ENCODE measurements around the gene TYK2. TPM values are rescaled to one million over a fixed set of nuclear protein-coding genes. Genes with fewer than 3 reads are reported as not detected.

Gene TYK2
- total and polyA plus RNA-seq, 7 donors = 35.6 to 125 (median 47.2) TPM

DNA sequence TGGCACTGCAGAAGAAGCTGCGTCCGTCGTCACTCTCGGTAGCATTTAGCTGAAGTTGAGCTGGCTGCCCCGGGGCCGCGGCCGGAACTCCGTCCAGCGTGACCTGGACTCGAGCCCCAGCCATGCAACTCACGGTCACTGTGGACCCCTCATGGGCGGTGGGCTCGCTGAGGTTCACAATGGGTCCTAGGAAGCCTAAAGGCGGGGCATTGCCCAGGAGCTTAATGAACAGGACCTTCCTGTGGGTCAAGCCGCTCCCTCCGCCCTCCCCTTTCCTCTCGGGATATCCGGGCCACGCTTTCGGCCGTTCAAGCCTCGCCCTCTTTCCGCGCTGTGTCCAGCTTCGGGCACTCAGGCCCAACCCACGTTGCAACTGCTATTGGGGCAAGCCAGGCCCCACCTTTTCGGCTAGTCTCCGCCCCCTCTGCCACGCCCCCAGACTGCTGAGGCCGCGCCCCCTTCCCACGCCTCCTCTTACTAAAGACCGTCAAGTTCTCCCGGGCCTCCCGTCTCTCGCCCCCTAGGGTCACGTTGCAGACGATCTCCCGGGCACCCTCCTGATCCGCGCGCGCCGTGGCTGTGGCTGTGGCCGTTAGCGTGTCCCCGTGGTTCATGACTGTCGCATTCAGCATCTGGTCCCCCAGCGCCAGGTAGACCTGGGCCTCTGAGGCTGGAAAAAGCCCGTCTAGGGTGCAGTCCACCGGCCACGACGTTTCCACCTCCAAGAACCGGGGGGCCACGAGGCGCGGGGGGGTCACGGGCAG, 45.6 kb downstream of the TYK2 start:
- peaks cover 0 to 33% (median 27%) of the 10 kb centered on the region in 4 donors for H3K4me1 ChIP-seq
- no peaks in the 10 kb centered on the region for H3K27me3 ChIP-seq
- intact Hi-C loops (cut with DNase I) = loop anchor here (5.0 to 10.0 kb wide), 2 partner anchors 68 to 140 kb away; partner anchors contain the start of genes CDC37 and DNMT1
- peaks cover 2 to 10% (median 7%) of the 10 kb centered on the region in 4 donors for H3K36me3 ChIP-seq
- 12 to 53% methylated on average over 59 of the region's 59 CpGs for WGBS, 2 donors
- TF ChIP-seq, protein P1, sequence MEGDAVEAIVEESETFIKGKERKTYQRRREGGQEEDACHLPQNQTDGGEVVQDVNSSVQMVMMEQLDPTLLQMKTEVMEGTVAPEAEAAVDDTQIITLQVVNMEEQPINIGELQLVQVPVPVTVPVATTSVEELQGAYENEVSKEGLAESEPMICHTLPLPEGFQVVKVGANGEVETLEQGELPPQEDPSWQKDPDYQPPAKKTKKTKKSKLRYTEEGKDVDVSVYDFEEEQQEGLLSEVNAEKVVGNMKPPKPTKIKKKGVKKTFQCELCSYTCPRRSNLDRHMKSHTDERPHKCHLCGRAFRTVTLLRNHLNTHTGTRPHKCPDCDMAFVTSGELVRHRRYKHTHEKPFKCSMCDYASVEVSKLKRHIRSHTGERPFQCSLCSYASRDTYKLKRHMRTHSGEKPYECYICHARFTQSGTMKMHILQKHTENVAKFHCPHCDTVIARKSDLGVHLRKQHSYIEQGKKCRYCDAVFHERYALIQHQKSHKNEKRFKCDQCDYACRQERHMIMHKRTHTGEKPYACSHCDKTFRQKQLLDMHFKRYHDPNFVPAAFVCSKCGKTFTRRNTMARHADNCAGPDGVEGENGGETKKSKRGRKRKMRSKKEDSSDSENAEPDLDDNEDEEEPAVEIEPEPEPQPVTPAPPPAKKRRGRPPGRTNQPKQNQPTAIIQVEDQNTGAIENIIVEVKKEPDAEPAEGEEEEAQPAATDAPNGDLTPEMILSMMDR (IDR thresholded peaks at IDR 0.05) = no peak
- TF ChIP-seq POLR2A (IDR thresholded peaks at IDR 0.05) = peak; percentile 40 to 71
- TF ChIP-seq POLR2AphosphoS5 (IDR thresholded peaks at IDR 0.05) = peak; percentile 50 to 88 (median 80)
- H3K4me3 ChIP-seq = peak overlapping the region; percentile 59 to 76 (median 68)
- H3K9me3 ChIP-seq = no peaks in the 10 kb centered on the region
- H3K27ac ChIP-seq = peak overlapping the region; percentile 84 to 95 (median 91)
- peak; percentile 98 for DNase-seq

DNA sequence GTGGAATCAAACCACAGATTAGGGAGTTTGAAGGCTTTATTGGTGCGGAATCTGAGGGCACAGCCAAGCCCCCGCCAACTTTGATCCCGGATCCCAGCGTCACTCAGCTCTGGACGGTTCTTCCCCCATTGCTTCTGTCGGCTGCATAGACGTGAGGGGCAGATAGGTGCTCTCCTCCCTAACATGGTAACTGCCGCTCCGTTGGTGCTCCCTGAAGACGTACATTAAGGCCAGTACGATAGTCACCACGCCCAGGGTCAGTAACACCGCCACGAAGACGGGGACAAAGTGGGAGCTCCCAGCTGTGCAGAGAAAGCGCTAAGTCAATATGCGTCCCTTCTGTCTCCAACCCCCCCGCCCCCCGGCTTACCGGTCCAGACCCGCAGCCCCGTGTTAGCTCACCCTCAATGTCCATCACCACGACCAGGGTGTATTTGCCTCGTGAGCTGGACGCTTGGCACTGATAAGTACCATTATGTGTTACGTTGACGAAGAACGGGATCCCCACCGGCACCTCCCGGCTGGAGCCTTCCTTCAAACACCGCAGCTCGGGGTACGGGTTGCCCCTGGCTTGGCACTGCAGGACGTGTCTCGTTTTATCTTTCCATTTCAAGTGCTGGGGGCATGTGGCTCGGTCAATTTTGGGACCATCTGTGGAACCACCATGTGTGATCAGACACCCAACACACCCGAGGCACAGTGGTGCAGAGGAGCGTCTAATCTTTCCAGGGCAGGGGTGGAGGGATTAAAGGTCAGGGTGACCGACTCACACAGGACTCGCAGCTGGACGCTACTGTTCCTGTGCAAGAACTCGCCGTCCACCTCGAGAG, 46.4 kb downstream of the TYK2 start:
- intact Hi-C loops (cut with DNase I) = loop anchor here (2.0 to 10.0 kb wide), 3 partner anchors 47 to 139 kb away; partner anchors contain the start of genes CDC37, DNMT1 and TYK2
- H3K27me3 ChIP-seq = no peaks in the 10 kb centered on the region
- H3K9me3 ChIP-seq = no peaks in the 10 kb centered on the region
- WGBS, 2 donors = 7 to 41% methylated on average over 44 of the region's 44 CpGs
- no peak for TF ChIP-seq EP300 (IDR thresholded peaks at IDR 0.05)
- peaks cover 9 to 18% (median 15%) of the 10 kb centered on the region in 4 donors for H3K36me3 ChIP-seq
- peaks cover 0 to 33% (median 27%) of the 10 kb centered on the region in 4 donors for H3K4me1 ChIP-seq
- H3K4me3 ChIP-seq = peak overlapping the region; percentile 59 to 76 (median 68)
- no peak for DNase-seq
- H3K27ac ChIP-seq = peak overlapping the region; percentile 84 to 95 (median 91)

DNA sequence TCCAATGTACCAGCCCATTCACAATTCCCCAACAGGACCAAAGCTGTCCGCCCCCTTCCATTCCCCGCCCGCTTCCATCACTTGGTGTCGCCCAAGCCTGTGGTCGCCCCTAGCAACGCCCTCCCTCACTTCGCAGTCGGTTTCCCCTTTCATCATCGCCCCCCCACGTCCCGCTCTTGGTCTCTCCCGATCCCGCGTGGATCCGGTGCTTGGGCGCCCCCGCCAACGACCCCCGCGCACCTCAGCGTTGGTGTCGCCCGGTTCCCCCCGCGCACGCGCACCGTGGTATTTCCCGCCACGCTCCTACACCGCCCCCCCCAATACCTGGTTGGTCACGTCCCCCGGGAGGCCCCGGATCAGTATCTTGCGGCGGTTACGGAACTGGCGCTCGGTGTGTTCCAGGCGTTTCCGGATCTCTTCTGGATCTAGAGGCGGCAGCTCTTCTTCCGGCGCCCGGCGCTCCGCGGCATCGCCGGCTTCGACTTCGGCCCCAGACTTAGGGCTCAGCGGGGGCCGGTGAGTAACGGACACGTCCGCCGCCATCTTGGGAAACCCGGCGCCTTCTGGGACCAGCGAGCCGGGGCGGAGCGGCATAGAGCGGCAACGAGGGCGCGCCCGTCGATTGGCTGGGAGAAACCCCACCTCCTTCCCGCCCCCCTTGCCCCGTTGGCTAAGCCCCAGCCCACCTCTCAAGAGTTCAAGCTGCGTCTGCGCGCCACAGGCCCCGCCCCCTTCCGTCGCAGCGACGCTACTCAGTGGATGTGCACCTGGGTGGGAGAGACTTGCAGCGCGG, 47.2 kb downstream of the TYK2 start, which contains the start of gene RAVER1:
RAVER1 (minus strand) TSS at position 565 of the 793 bp plus-strand sequence; CDS start at position 543, 22 bp downstream.
- Histone ChIP-seq H3K36me3 (peaks cover 17 to 26% (median 24%) of the 10 kb centered on the region in 4 donors), H3K27me3 (no peaks in the 10 kb centered on the region), H3K4me3 (peak within 1 kb of the TSS; percentile 59 to 76 (median 68)), H3K9me3 (no peaks in the 10 kb centered on the region), H3K27ac (peak within 1 kb of the TSS; percentile 84 to 95 (median 91)), H3K4me1 (peaks cover 0 to 33% (median 27%) of the 10 kb centered on the region in 4 donors)
- DNase-seq = peak; percentile 99
- TF ChIP-seq EP300 (IDR thresholded peaks at IDR 0.05) (no peak), POLR2AphosphoS5 (IDR thresholded peaks at IDR 0.05) (peak; percentile 83 to 92 (median 88)), POLR2A (IDR thresholded peaks at IDR 0.05) (peak; percentile 56 to 69)
- intact Hi-C loops (cut with DNase I) = loop anchor here (2.0 to 10.0 kb wide), 3 partner anchors 48 to 138 kb away; partner anchors contain the start of genes CDC37, DNMT1 and TYK2
- 1% methylated on average over 82 of the region's 82 CpGs for WGBS, 2 donors

DNA sequence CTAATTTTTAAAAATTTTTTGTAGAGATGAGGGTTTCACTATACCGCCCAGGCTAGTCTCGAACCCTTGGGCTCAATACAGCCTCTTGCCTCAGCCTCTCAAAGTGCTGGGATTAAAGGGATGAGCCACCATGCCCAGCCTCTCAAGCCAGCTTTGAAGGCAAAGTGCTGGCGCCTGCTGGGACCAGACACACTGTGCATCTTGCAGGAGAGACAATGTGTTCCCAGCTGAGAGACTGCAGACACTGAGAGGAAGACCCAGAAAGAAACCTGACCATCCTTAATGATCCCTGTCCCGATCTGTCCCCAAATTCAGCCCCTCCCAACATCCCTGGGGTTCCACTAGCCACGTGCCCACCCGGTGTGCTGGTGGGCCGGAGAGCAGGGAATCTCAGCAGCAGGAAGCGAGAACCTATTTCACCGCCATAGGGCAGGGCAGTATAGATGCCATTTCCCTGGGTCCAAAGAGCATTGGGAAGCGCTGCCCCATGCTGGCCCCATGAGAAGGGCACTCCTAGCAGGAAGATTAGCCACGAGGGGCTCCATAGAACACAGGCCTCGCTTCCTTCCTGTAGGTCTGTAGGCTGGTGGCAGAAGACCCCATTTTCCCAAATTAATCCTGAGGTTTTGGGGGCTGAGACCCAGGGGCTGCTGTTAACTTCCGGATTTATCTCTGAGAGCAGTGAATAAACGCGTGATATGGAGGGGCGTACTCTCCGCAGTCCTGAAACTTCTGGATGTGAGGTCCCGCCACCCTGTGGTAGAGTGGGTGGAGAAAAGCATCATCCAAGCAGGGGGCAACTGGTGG, 48.0 kb downstream of the TYK2 start:
- H3K36me3 ChIP-seq = peaks cover 25 to 34% (median 32%) of the 10 kb centered on the region in 4 donors
- intact Hi-C loops (cut with DNase I) = loop anchor here (2.0 to 10.0 kb wide), 3 partner anchors 48 to 138 kb away; partner anchors contain the start of genes CDC37, DNMT1 and TYK2
- H3K27me3 ChIP-seq = no peaks in the 10 kb centered on the region
- DNase-seq = no peak
- no peaks in the 10 kb centered on the region for H3K9me3 ChIP-seq
- peak overlapping the region; percentile 84 to 95 (median 91) for H3K27ac ChIP-seq
- TF ChIP-seq POLR2AphosphoS5 (IDR thresholded peaks at IDR 0.05) = no peak
- TF ChIP-seq EP300 (IDR thresholded peaks at IDR 0.05) = no peak
- TF ChIP-seq POLR2A (IDR thresholded peaks at IDR 0.05) = no peak
- TF ChIP-seq, protein P1 (IDR thresholded peaks at IDR 0.05) = no peak
- WGBS, 2 donors = 16 to 33% methylated on average over 18 of the region's 18 CpGs
- H3K4me1 ChIP-seq = peaks cover 0 to 33% (median 27%) of the 10 kb centered on the region in 4 donors
- peak overlapping the region; percentile 59 to 76 (median 68) for H3K4me3 ChIP-seq

Data from sigmoid colon (tissue), 7 donors.